Measurements from ENCODE around the gene BEND3. TPM values are rescaled to one million over a fixed set of nuclear protein-coding genes. Genes with fewer than 3 reads are reported as not detected.

Gene BEND3
- total and polyA plus RNA-seq, 9 of the 15 experiments (the other 6 are each of a cell fraction or from before 2014, with no cell fraction given), result 0.64 to 8.4 (median 3.3) TPM

DNA sequence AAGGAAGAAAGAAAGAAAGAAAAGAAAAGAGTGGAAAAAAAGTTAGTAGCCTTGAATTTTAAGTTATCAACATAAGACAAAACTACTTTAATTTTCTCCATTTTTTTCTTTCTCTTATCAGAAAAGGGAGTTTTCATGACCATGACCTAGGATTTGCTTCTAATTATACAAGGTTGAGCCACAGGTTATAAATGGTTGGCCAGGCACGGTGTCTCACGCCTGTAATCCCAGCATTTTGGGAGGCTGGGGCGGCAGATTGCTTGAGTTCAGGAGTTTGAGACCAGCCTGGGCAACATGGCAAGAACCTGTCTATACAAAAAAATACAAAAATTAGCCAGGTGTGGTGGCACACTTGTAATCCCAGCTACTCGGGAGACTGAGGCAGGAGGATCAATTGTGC is 95.1 kb downstream of the BEND3 start:
- no peak overlapping the region for H3K4me2 ChIP-seq (ENCODE audit: insufficient read depth, low read length)
- CTCF ChIA-PET (ENCODE audit: low intra/inter-chr PET ratio), result interaction anchor here (0.6 kb wide), 1 partner anchor 617 kb away, joined by 4 read pairs; no protein-coding TSS in a partner anchor
- in situ Hi-C loops (cut with MboI) (no loop called here), intact Hi-C loops (cut with micrococcal nuclease) (no loop called here)
- H3K4me1 ChIP-seq (replicated peaks in 1 of 2; ENCODE audit: control insufficient read depth in 2 of 2, insufficient read depth in 2 of 2, low read length in 2 of 2), result no peaks in the 10 kb centered on the region; a peak in 1 of 5 replicates
- FAIRE-seq (no peak), DNase-seq (ENCODE audit: extremely low read depth in 1 of 4, low spot score in 3 of 4) (no peak), ATAC-seq (no peak)
- no TSS peak for BruUV-seq (replicated peaks)
- no peaks in the 10 kb centered on the region for H4K20me1 ChIP-seq (replicated peaks; ENCODE audit: control insufficient read depth, insufficient read depth, low read length)
- H3K9me3 ChIP-seq (replicated peaks; ENCODE audit: control insufficient read depth, insufficient read depth, low read depth, low read length), result no peaks in the 10 kb centered on the region
- POLR2A ChIA-PET, result no interaction called here
- no peak overlapping the region for H3K27ac ChIP-seq (ENCODE audit: extremely low read depth, low read depth, low read length)
- H3K9ac ChIP-seq (ENCODE audit: insufficient read depth in 1 of 2, low read depth in 2 of 2, low read length in 2 of 2), result no peak overlapping the region
- H3K27me3 ChIP-seq (ENCODE audit: control insufficient read depth in 2 of 2, insufficient read depth in 2 of 2, low read length in 2 of 2), result peaks cover 0 to 6% of the 10 kb centered on the region in 2 experiments; a peak in 1 of 5 replicates
- TF ChIP-seq POLR2G (IDR thresholded peaks at IDR 0.05; ENCODE audit: low read depth, low read length), result no peak
- TF ChIP-seq MAZ (CRISPR knock-in tag; conservative IDR thresholded peaks at IDR 0.05 in 1 of 2, IDR thresholded peaks at IDR 0.05 in 1 of 2), result no peak
- TF ChIP-seq BDP1 (IDR thresholded peaks at IDR 0.05; ENCODE audit: insufficient read depth, insufficient read length), result no peak
- TF ChIP-seq, protein P1, sequence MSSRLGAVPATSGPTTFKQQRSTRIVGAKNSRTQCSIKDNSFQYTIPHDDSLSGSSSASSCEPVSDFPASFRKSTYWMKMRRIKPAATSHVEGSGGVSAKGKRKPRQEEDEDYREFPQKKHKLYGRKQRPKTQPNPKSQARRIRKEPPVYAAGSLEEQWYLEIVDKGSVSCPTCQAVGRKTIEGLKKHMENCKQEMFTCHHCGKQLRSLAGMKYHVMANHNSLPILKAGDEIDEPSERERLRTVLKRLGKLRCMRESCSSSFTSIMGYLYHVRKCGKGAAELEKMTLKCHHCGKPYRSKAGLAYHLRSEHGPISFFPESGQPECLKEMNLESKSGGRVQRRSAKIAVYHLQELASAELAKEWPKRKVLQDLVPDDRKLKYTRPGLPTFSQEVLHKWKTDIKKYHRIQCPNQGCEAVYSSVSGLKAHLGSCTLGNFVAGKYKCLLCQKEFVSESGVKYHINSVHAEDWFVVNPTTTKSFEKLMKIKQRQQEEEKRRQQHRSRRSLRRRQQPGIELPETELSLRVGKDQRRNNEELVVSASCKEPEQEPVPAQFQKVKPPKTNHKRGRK (tag; IDR thresholded peaks at IDR 0.05), result 0 out of 2 replicates have a peak, but pooled peaks have one; percentile 38
- TF ChIP-seq ARID2 (IDR thresholded peaks at IDR 0.05), result no peak
- TF ChIP-seq, protein P2, sequence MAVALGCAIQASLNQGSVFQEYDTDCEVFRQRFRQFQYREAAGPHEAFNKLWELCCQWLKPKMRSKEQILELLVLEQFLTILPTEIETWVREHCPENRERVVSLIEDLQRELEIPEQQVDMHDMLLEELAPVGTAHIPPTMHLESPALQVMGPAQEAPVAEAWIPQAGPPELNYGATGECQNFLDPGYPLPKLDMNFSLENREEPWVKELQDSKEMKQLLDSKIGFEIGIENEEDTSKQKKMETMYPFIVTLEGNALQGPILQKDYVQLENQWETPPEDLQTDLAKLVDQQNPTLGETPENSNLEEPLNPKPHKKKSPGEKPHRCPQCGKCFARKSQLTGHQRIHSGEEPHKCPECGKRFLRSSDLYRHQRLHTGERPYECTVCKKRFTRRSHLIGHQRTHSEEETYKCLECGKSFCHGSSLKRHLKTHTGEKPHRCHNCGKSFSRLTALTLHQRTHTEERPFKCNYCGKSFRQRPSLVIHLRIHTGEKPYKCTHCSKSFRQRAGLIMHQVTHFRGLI (CRISPR knock-in tag; IDR thresholded peaks at IDR 0.05), result peak; percentile 87; the same call in 1 of the 2 replicates
- no peak for TF ChIP-seq ZSCAN29 (IDR thresholded peaks at IDR 0.05)
- 13% methylated on average over 4 of the region's 4 CpGs for WGBS (ENCODE audit: insufficient coverage, low coverage, missing lambda C conversion rate)
- H3K4me3 ChIP-seq, result no peak overlapping the region
- no peaks in the 10 kb centered on the region for H3K9me1 ChIP-seq (ENCODE audit: control insufficient read depth, insufficient read depth, low read length)
- no peak overlapping the region for H2AFZ ChIP-seq (ENCODE audit: low read depth, low read length)
- H3K36me3 ChIP-seq (ENCODE audit: control insufficient read depth, insufficient read depth, low read length), result no peaks in the 10 kb centered on the region
- no peaks in the 10 kb centered on the region for H3K79me2 ChIP-seq (ENCODE audit: control insufficient read depth, insufficient read depth, low read length)
